Stomach smooth muscle (tissue), 2 donors: ENCODE data around the gene FCHO2.
"Not testable (repeated sequence)": the region's sequence is repeated elsewhere in the genome, so short reads cannot be mapped to it uniquely, and the experiment has no call there.

Source experiments
- H3K27ac ChIP-seq: one replicate; pipeline ENCODE4 v1.7.0; 2013; ENCODE audit warnings: mild to moderate bottlenecking, low read length, inconsistent platforms
- H3K27me3 ChIP-seq, 2 donors: one replicate each; pipeline ENCODE4 v1.7.0; 2013; ENCODE audit warnings: low read length in 2 of 2; ENCODE audit not compliant: insufficient read depth in 2 of 2, control insufficient read depth in 1 of 2
- H3K36me3 ChIP-seq, 2 donors: one replicate each; pipeline ENCODE4 v1.7.0; 2013; ENCODE audit warnings: low read length in 2 of 2; ENCODE audit not compliant: control insufficient read depth in 2 of 2, insufficient read depth in 2 of 2
- H3K4me1 ChIP-seq: one replicate; pipeline ENCODE4 v1.7.0; 2013; ENCODE audit warnings: low read length; ENCODE audit not compliant: control insufficient read depth, insufficient read depth
- H3K4me3 ChIP-seq, 2 donors: one replicate each; pipeline ENCODE4 v1.7.0; 2013; ENCODE audit warnings: low read length in 2 of 2
- H3K9ac ChIP-seq, 2 donors: one replicate each; pipeline ENCODE4 v1.7.0; 2013; ENCODE audit warnings: low read length in 2 of 2, mild to moderate bottlenecking in 1 of 2
- H3K9me3 ChIP-seq, 2 donors: one replicate each; pipeline ENCODE4 v1.7.0; 2013; ENCODE audit warnings: low read length in 2 of 2; ENCODE audit not compliant: control insufficient read depth in 2 of 2
- donor health status: healthy.
- donor health status: Pancreatic carcinoma.

FCHO2 gene

GRCh38 chr5:72956324-72957140 lies 691 bp downstream of the FCHO2 start:
- Histone ChIP-seq H3K9ac (peak overlapping the region; percentile 76 to 84), H3K36me3 (no peaks in the 10 kb centered on the region), H3K4me1 (no peaks in the 10 kb centered on the region), H3K4me3 (peak overlapping the region; percentile 87 to 89), H3K27me3 (no peaks in the 10 kb centered on the region), H3K9me3 (no peaks in the 10 kb centered on the region), H3K27ac (peak overlapping the region; percentile 95)

GRCh38 chr5:72957337-72957736 lies 1.5 kb downstream of the FCHO2 start:
- Histone ChIP-seq H3K4me1 (no peaks in the 10 kb centered on the region), H3K36me3 (no peaks in the 10 kb centered on the region), H3K4me3 (peak overlapping the region; percentile 87 to 89), H3K9ac (peak overlapping the region in 1 of 2 donors; percentile 76), H3K9me3 (no peaks in the 10 kb centered on the region), H3K27ac (peak overlapping the region; percentile 95), H3K27me3 (no peaks in the 10 kb centered on the region)

- Histone ChIP-seq H3K36me3 (no peaks in the 10 kb centered on the region), H3K9me3 (no peaks in the 10 kb centered on the region), H3K9ac (no peak overlapping the region), H3K4me3 (no peak overlapping the region), H3K27me3 (no peaks in the 10 kb centered on the region), H3K4me1 (no peaks in the 10 kb centered on the region), H3K27ac (no peak overlapping the region)
Observed at GRCh38 chr5:72959257-72959656, 3.4 kb downstream of the FCHO2 start.

GRCh38 chr5:72974481-72974880 lies 18.6 kb downstream of the FCHO2 start:
- not testable (repeated sequence) for H3K4me1 ChIP-seq, H3K9me3 ChIP-seq, H3K27ac ChIP-seq, H3K4me3 ChIP-seq, H3K9ac ChIP-seq, H3K27me3 ChIP-seq, H3K36me3 ChIP-seq

GRCh38 chr5:72976810-72977209 lies 21.0 kb downstream of the FCHO2 start:
- not testable (repeated sequence) for H3K27me3 ChIP-seq, H3K4me3 ChIP-seq, H3K9ac ChIP-seq, H3K36me3 ChIP-seq, H3K4me1 ChIP-seq, H3K9me3 ChIP-seq, H3K27ac ChIP-seq

GRCh38 chr5:72985719-72986118 lies 29.9 kb downstream of the FCHO2 start:
- no peak overlapping the region for H3K27ac ChIP-seq
- H3K9me3 ChIP-seq: no peaks in the 10 kb centered on the region
- no peaks in the 10 kb centered on the region for H3K4me1 ChIP-seq
- no peak overlapping the region for H3K4me3 ChIP-seq
- H3K36me3 ChIP-seq: peaks cover 0 to 1% of the 10 kb centered on the region in 2 donors
- H3K9ac ChIP-seq: no peak overlapping the region
- H3K27me3 ChIP-seq: no peaks in the 10 kb centered on the region

GRCh38 chr5:72988769-72989168 lies 32.9 kb downstream of the FCHO2 start:
- no peak overlapping the region for H3K27ac ChIP-seq
- H3K27me3 ChIP-seq: no peaks in the 10 kb centered on the region
- peaks cover 5 to 6% of the 10 kb centered on the region in 2 donors for H3K36me3 ChIP-seq
- H3K9me3 ChIP-seq: no peaks in the 10 kb centered on the region
- H3K4me1 ChIP-seq: no peaks in the 10 kb centered on the region
- no peak overlapping the region for H3K4me3 ChIP-seq
- H3K9ac ChIP-seq: no peak overlapping the region

GRCh38 chr5:72991394-72991793 lies 35.6 kb downstream of the FCHO2 start:
- Histone ChIP-seq H3K27me3 (no peaks in the 10 kb centered on the region), H3K9me3 (no peaks in the 10 kb centered on the region), H3K4me3 (no peak overlapping the region), H3K9ac (no peak overlapping the region), H3K36me3 (peaks cover 6% of the 10 kb centered on the region in 2 donors), H3K27ac (no peak overlapping the region), H3K4me1 (no peaks in the 10 kb centered on the region)

GRCh38 chr5:72994578-72994977 lies 38.7 kb downstream of the FCHO2 start:
- Histone ChIP-seq H3K36me3 (peaks cover 10 to 11% of the 10 kb centered on the region in 2 donors), H3K27ac (no peak overlapping the region), H3K4me1 (no peaks in the 10 kb centered on the region), H3K9ac (no peak overlapping the region), H3K9me3 (no peaks in the 10 kb centered on the region), H3K27me3 (no peaks in the 10 kb centered on the region), H3K4me3 (no peak overlapping the region)

- H3K4me3 ChIP-seq: no peak overlapping the region
- H3K9me3 ChIP-seq: no peaks in the 10 kb centered on the region
- H3K27me3 ChIP-seq: no peaks in the 10 kb centered on the region
- H3K27ac ChIP-seq: no peak overlapping the region
- peaks cover 6% of the 10 kb centered on the region in 2 donors for H3K36me3 ChIP-seq
- H3K4me1 ChIP-seq: no peaks in the 10 kb centered on the region
- H3K9ac ChIP-seq: no peak overlapping the region
Observed at GRCh38 chr5:72996632-72997031, 40.8 kb downstream of the FCHO2 start.

GRCh38 chr5:72999916-73000315 lies 44.1 kb downstream of the FCHO2 start:
- H3K9me3 ChIP-seq: no peaks in the 10 kb centered on the region
- no peak overlapping the region for H3K4me3 ChIP-seq
- no peak overlapping the region for H3K27ac ChIP-seq
- H3K27me3 ChIP-seq: no peaks in the 10 kb centered on the region
- H3K4me1 ChIP-seq: no peaks in the 10 kb centered on the region
- no peak overlapping the region for H3K9ac ChIP-seq
- H3K36me3 ChIP-seq: peaks cover 5% of the 10 kb centered on the region in 2 donors
